Gastrocnemius medialis (tissue), 4 donors: ENCODE data around the gene KRTAP9-7. TPM values are rescaled to one million over a fixed set of nuclear protein-coding genes. Genes with fewer than 3 reads are reported as not detected.

Experiments used
- ATAC-seq, 2 donors: fragments of 150-250 bp; one replicate each; pipeline ENCODE4 v1.9.1; 2016
- DNase-seq, 2 donors: peaks; one replicate each; pipeline ENCODE4 v3.0.0-alpha.2; 2019
- H3K27ac ChIP-seq, 4 donors: fragments of 200-600 bp; sonication (generic); 1 replicate in 1 of 4; 2 replicates in 3 of 4; pipeline ENCODE4 v1.5.1; 2016 to 2018; ENCODE audit warnings: mild to moderate bottlenecking in 2 of 4, moderate library complexity in 1 of 4
- H3K27me3 ChIP-seq, 3 donors: fragments of 200-600 bp; sonication (generic) in 2 of 3; 1 replicate in 1 of 3; 2 replicates in 2 of 3; pipeline versions ENCODE4 v1.5.1 to v1.6.0; 2016 to 2019; ENCODE audit warnings: mild to moderate bottlenecking in 1 of 3, moderate library complexity in 1 of 3
- H3K36me3 ChIP-seq, 2 donors: fragments of 200-600 bp; sonication (generic) in 1 of 2; one replicate each; pipeline ENCODE4 v1.5.1; 2017 to 2018
- H3K4me1 ChIP-seq, 2 donors: fragments of 200-600 bp; sonication (generic) in 1 of 2; one replicate each; pipeline ENCODE4 v1.5.1; 2016 to 2017; ENCODE audit warnings: mild to moderate bottlenecking in 2 of 2
- H3K4me3 ChIP-seq, 4 donors: fragments of 200-600 bp; sonication (generic) in 3 of 4; 1 replicate in 1 of 4; 2 replicates in 3 of 4; pipeline ENCODE4 v1.5.1; 2016 to 2019; ENCODE audit warnings: mild to moderate bottlenecking in 2 of 4
- H3K9me3 ChIP-seq, 3 donors: fragments of 200-600 bp; sonication (generic) in 2 of 3; 1 replicate in 1 of 3; 2 replicates in 2 of 3; pipeline ENCODE4 v1.5.1; 2016 to 2019
- CTCF ChIP-seq, 5 experiments: fragments of 450-650 bp in 3 of 5; fragments of 200-600 bp in 2 of 5; sonication (generic) in 2 of 5; IDR thresholded peaks in 4 of 5; conservative IDR thresholded peaks in 1 of 5; 1 replicate in 4 of 5; 2 replicates in 1 of 5; pipeline ENCODE4 v1.5.1; 2016 to 2019; ENCODE audit warnings: antibody characterized with exemption in 5 of 5, mild to moderate bottlenecking in 3 of 5, moderate library complexity in 3 of 5
- POLR2A ChIP-seq, 2 donors: fragments of 450-650 bp; IDR thresholded peaks; one replicate each; pipeline ENCODE4 v1.6.1; 2017; ENCODE audit warnings: antibody characterized with exemption in 2 of 2, mild to moderate bottlenecking in 2 of 2, moderate library complexity in 2 of 2
- in situ Hi-C, 4 donors: fragments of 200-750 bp; cut with MboI; loops; one replicate each; pipeline versions ENCODE4 v1.15.0 to v1.8.0; 2017; ENCODE audit warnings: low sequenced_read_pairs in 4 of 4
- intact Hi-C: fragments of 100-400 bp; cut with DNase I; formaldehyde crosslinking; loops from one replicate; pipeline ENCODE4 v1.15.1; 2023; ENCODE audit warnings: low total_unique reads
- total RNA-seq, 4 donors: library from RNA; depleted of rRNA; stranded (reverse); fragments of >200 nt; gene quantifications; one replicate each; pipeline versions ENCODE4 v1.1.0 to v1.2.3, GENCODE V29; 2016

Gene KRTAP9-7
- total RNA-seq, 4 donors from 2014 or later = not detected

- in situ Hi-C loops (loop anchor here in 2 of 4 donors (10.0 kb wide), 1 partner anchor 420 kb away; no protein-coding TSS in a partner anchor), intact Hi-C loops (no loop called here)
- Histone ChIP-seq H3K4me1 (no peaks in the 10 kb centered on the region), H3K27me3 (no peaks in the 10 kb centered on the region), H3K4me3 (no peak overlapping the region), H3K27ac (no peak overlapping the region), H3K9me3 (no peaks in the 10 kb centered on the region), H3K36me3 (no peaks in the 10 kb centered on the region)
- ATAC-seq (no peak), DNase-seq (no peak)
- TF ChIP-seq POLR2A (IDR thresholded peaks at IDR 0.05) = no peak
Observed at GRCh38 chr17:41325126-41325525, 49.6 kb downstream of the KRTAP9-7 start.

- Histone ChIP-seq H3K27ac (no peak overlapping the region), H3K27me3 (no peaks in the 10 kb centered on the region), H3K4me1 (no peaks in the 10 kb centered on the region), H3K9me3 (no peaks in the 10 kb centered on the region), H3K4me3 (no peak overlapping the region), H3K36me3 (no peaks in the 10 kb centered on the region)
- TF ChIP-seq POLR2A (IDR thresholded peaks at IDR 0.05) = no peak
- no peak for TF ChIP-seq CTCF (IDR thresholded peaks at IDR 0.05 in 4 of 5, conservative IDR thresholded peaks at IDR 0.05 in 1 of 5)
- ATAC-seq (no peak), DNase-seq (no peak)
- in situ Hi-C loops (loop anchor here in 2 of 4 donors (10.0 kb wide), 1 partner anchor 421 kb away; no protein-coding TSS in a partner anchor), intact Hi-C loops (no loop called here)
Observed at GRCh38 chr17:41325611-41326010, 50.1 kb downstream of the KRTAP9-7 start.

Other genes starting within 250 kb of the KRTAP9-7 start
- not detected for gene KRTAP1-5, start 248.5 kb upstream of the KRTAP9-7 start, total RNA-seq
- gene KRTAP1-4, start 245.5 kb upstream of the KRTAP9-7 start, total RNA-seq = not detected
- gene KRTAP1-3, start 240.8 kb upstream of the KRTAP9-7 start, total RNA-seq = not detected
- not detected for gene KRTAP1-1, start 234.2 kb upstream of the KRTAP9-7 start, total RNA-seq
- not detected for gene KRTAP2-1, start 228.4 kb upstream of the KRTAP9-7 start, total RNA-seq
- not detected for gene KRTAP2-2, start 220.5 kb upstream of the KRTAP9-7 start, total RNA-seq
- gene KRTAP2-3, start 215.6 kb upstream of the KRTAP9-7 start, total RNA-seq = not detected
- not detected for gene KRTAP2-4, start 209.8 kb upstream of the KRTAP9-7 start, total RNA-seq
- not detected for gene KRTAP4-7, start 191.5 kb upstream of the KRTAP9-7 start, total RNA-seq
- gene KRTAP4-8, start 177.6 kb upstream of the KRTAP9-7 start, total RNA-seq = not detected
- not detected for gene KRTAP4-16, start 173.5 kb upstream of the KRTAP9-7 start, total RNA-seq
- not detected for gene KRTAP4-9, start 170.3 kb upstream of the KRTAP9-7 start, total RNA-seq
- not detected for gene KRTAP4-11, start 157.3 kb upstream of the KRTAP9-7 start, total RNA-seq
- gene KRTAP4-12, start 151.5 kb upstream of the KRTAP9-7 start, total RNA-seq = not detected
- not detected for gene KRTAP4-6, start 135.2 kb upstream of the KRTAP9-7 start, total RNA-seq
- gene KRTAP4-5, start 125.9 kb upstream of the KRTAP9-7 start, total RNA-seq = not detected
- not detected for gene KRTAP4-4, start 115.0 kb upstream of the KRTAP9-7 start, total RNA-seq
- gene KRTAP4-3, start 107.5 kb upstream of the KRTAP9-7 start, total RNA-seq = not detected
- gene KRTAP4-2, start 97.5 kb upstream of the KRTAP9-7 start, total RNA-seq = not detected
- gene KRTAP4-1, start 90.8 kb upstream of the KRTAP9-7 start, total RNA-seq = not detected
- gene KRTAP9-1, start 85.8 kb upstream of the KRTAP9-7 start, total RNA-seq = not detected
- gene KRTAP9-2, start 49.0 kb upstream of the KRTAP9-7 start, total RNA-seq = not detected
- gene KRTAP9-3, start 43.2 kb upstream of the KRTAP9-7 start, total RNA-seq = not detected
- not detected for gene KRTAP9-8, start 37.7 kb upstream of the KRTAP9-7 start, total RNA-seq
- gene KRTAP9-4, start 26.0 kb upstream of the KRTAP9-7 start, total RNA-seq = not detected
- not detected for gene KRTAP9-9, start 20.3 kb upstream of the KRTAP9-7 start, total RNA-seq
- gene KRTAP9-6, start 10.3 kb upstream of the KRTAP9-7 start, total RNA-seq = not detected
- gene KRTAP29-1, start 27.2 kb downstream of the KRTAP9-7 start, total RNA-seq = not detected
- not detected for gene KRTAP16-1, start 33.6 kb downstream of the KRTAP9-7 start, total RNA-seq
- gene KRTAP17-1, start 40.0 kb downstream of the KRTAP9-7 start, total RNA-seq = not detected
- gene KRT33A, start 75.1 kb downstream of the KRTAP9-7 start, total RNA-seq = not detected
- not detected for gene KRT33B, start 94.1 kb downstream of the KRTAP9-7 start, total RNA-seq
- gene KRT34, start 106.6 kb downstream of the KRTAP9-7 start, total RNA-seq = not detected
- gene KRT31, start 121.9 kb downstream of the KRTAP9-7 start, total RNA-seq = 1 to 10 TPM in 1 of 4 donors, under 1 TPM in 3; 0.39 to 1.1 (median 0.62) TPM
- not detected for gene KRT37, start 148.9 kb downstream of the KRTAP9-7 start, total RNA-seq
- gene KRT38, start 165.3 kb downstream of the KRTAP9-7 start, total RNA-seq = not detected
- under 1 TPM in 1 of 4 donors, not detected in 3; 0.41 TPM for gene KRT32, start 191.7 kb downstream of the KRTAP9-7 start, total RNA-seq
- not detected for gene KRT35, start 205.5 kb downstream of the KRTAP9-7 start, total RNA-seq
- gene KRT36, start 214.2 kb downstream of the KRTAP9-7 start, total RNA-seq = not detected
- gene KRT13, start 229.9 kb downstream of the KRTAP9-7 start, total RNA-seq = not detected
- not detected for gene KRT15, start 243.2 kb downstream of the KRTAP9-7 start, total RNA-seq